Keratinocyte (primary cell): Measurements from ENCODE around the gene CTXND1.

ENCODE experiments used
- EZH2 ChIP-seq: IDR thresholded peaks from one replicate; pipeline ENCODE4 v1.6.1; 2012; ENCODE audit warnings: inconsistent platforms, mild to moderate bottlenecking, low read length, moderate library complexity
- TF ChIP-seq, protein P1 (sequence below), 3 experiments: IDR thresholded peaks in 1 of 3; conservative IDR thresholded peaks in 1 of 3; optimal IDR thresholded peaks in 1 of 3; 2 replicates in 2 of 3; 3 replicates in 1 of 3; pipeline versions ENCODE3 to v1.5.1; 2011; ENCODE audit warnings: low read length in 3 of 3, mild to moderate bottlenecking in 3 of 3, moderate library complexity in 2 of 3, control low read depth in 1 of 3, inconsistent platforms in 1 of 3; ENCODE audit not compliant: insufficient read depth in 2 of 3; ENCODE audit errors: extremely low read depth in 1 of 3

DNA sequence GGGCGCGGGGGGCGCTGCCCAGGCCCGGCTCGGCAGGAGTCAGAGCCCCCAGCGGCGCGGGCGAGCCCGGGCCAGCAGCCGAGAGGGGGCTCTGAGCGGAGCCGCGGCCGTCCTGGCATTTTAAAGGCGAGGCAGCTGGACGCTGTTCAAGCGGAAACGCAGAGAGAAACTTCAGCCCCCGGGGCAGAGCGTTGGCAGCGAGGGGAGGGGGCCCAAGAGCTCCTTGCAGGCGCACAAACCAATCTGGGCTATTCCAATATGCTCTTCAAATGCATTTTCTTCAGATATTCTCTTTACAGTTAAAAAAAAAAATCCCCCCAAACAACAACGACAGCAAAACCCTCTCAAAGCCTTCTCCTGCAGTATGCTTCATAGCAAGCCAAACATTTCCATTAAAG is at the start of gene CTXND1:
- TF ChIP-seq, protein P1, sequence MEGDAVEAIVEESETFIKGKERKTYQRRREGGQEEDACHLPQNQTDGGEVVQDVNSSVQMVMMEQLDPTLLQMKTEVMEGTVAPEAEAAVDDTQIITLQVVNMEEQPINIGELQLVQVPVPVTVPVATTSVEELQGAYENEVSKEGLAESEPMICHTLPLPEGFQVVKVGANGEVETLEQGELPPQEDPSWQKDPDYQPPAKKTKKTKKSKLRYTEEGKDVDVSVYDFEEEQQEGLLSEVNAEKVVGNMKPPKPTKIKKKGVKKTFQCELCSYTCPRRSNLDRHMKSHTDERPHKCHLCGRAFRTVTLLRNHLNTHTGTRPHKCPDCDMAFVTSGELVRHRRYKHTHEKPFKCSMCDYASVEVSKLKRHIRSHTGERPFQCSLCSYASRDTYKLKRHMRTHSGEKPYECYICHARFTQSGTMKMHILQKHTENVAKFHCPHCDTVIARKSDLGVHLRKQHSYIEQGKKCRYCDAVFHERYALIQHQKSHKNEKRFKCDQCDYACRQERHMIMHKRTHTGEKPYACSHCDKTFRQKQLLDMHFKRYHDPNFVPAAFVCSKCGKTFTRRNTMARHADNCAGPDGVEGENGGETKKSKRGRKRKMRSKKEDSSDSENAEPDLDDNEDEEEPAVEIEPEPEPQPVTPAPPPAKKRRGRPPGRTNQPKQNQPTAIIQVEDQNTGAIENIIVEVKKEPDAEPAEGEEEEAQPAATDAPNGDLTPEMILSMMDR (optimal IDR thresholded peaks at IDR 0.05 in 1 of 3, IDR thresholded peaks at IDR 0.05 in 1 of 3, conservative IDR thresholded peaks at IDR 0.05 in 1 of 3; ENCODE audit: extremely low read depth in 1 of 3, insufficient read depth in 2 of 3, low read length in 3 of 3): no peak
- TF ChIP-seq EZH2: no peak
